ENCODE results near the gene EPAS1. TPM values are rescaled to one million over a fixed set of nuclear protein-coding genes. Genes with fewer than 3 reads are reported as not detected.
A peak's percentile ranks its signal among the peaks of the same experiment; 100 is the strongest.

Gene EPAS1
- total and polyA plus RNA-seq, 9 of the 15 experiments (the other 6 are each of a cell fraction or from before 2014, with no cell fraction given), result 0.25 to 11.2 (median 4.1) TPM

GRCh38 chr2:46315103-46315890 lies 18.1 kb downstream of the EPAS1 start (continued):
- TF ChIP-seq CREM (IDR thresholded peaks at IDR 0.05; ENCODE audit: low read depth) (peak; percentile 77), ZNF197 (CRISPR knock-in tag; IDR thresholded peaks at IDR 0.05; ENCODE audit: low read depth) (no peak), KLF6 (CRISPR knock-in tag; IDR thresholded peaks at IDR 0.05; ENCODE audit: borderline replicate concordance) (no peak), ZNF212 (CRISPR knock-in tag; IDR thresholded peaks at IDR 0.05) (no peak), PCBP1 (IDR thresholded peaks at IDR 0.05; ENCODE audit: low read depth, low read length, poor library complexity, severe bottlenecking) (no peak), ZNF644 (tag; IDR thresholded peaks at IDR 0.05; ENCODE audit: low read depth) (no peak), ZNF3 (CRISPR knock-in tag; IDR thresholded peaks at IDR 0.05) (no peak), TFE3 (CRISPR knock-in tag; IDR thresholded peaks at IDR 0.05) (no peak), ZNF318 (IDR thresholded peaks at IDR 0.05; ENCODE audit: borderline replicate concordance in 1 of 2, low read depth in 1 of 2) (peak in 1 of 2 experiments; percentile 76; a peak in 2 of 4 replicates), DACH1 (IDR thresholded peaks at IDR 0.05; ENCODE audit: partially characterized antibody) (no peak), COPS2 (conservative IDR thresholded peaks at IDR 0.05) (no peak), TCF3 (CRISPR knock-in tag; IDR thresholded peaks at IDR 0.05) (peak; percentile 56; the same call in 1 of the 2 replicates), EGR1 (conservative IDR thresholded peaks at IDR 0.05) (peak; percentile 89), ZNF175 (CRISPR knock-in tag; IDR thresholded peaks at IDR 0.05; ENCODE audit: low read depth) (peak; percentile 83; the same call in 1 of the 2 replicates), ZC3H11A (IDR thresholded peaks at IDR 0.05; ENCODE audit: low read depth, low read length) (no peak), FOXP4 (CRISPR knock-in tag; IDR thresholded peaks at IDR 0.05; ENCODE audit: borderline replicate concordance) (no peak)
